NT2/D1 (cell line): ENCODE results near the gene WASHC4.

Source experiments
- SUZ12 ChIP-seq: IDR thresholded peaks from 2 replicates; pipeline ENCODE4 v1.6.1; 2011; ENCODE audit not compliant: insufficient read length, insufficient read depth; ENCODE audit errors: extremely low read depth
- YY1 ChIP-seq: IDR thresholded peaks from 2 replicates; pipeline ENCODE4 v1.6.1; 2011; ENCODE audit not compliant: insufficient read length, insufficient read depth
- ZNF274 ChIP-seq: IDR thresholded peaks from 2 replicates; pipeline ENCODE4 v1.6.1; 2011; ENCODE audit warnings: mild to moderate bottlenecking, low read depth, low read length

DNA sequence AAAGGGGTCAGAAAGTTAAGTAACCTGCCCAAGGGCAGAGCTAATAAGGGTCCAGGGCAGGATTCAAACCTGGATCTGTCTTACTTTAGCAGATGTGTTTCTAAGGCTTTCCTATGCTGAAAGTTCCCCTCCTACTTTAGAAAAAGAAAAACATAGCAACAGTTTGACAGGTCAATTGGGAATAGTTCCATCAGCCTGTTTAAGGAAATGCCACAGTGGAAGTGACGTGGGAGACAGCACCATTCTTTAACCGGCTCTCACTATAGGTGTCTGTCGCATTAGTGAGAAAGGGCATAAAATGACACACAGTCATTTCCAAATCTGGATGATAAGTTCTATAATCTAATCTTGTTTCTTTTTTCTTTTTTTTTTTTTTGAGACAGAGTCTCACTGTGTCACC lies 30.6 kb upstream of the WASHC4 start:
- TF ChIP-seq ZNF274 (no peak), SUZ12 (no peak), YY1 (no peak)
